Heart left ventricle (tissue), 16 donors: Measurements from ENCODE around the gene ZBTB18. TPM values are rescaled to one million over a fixed set of nuclear protein-coding genes. Genes with fewer than 3 reads are reported as not detected.

Experiments
- ATAC-seq, 4 donors: fragments of 200-7000 bp; cut with Tn5 transposase; one replicate each; pipeline ENCODE4 v1.9.1; 2020 to 2022; ENCODE audit warnings: moderate library complexity in 4 of 4, mild to moderate bottlenecking in 3 of 4, moderate number of reproducible peaks in 1 of 4
- DNase-seq, 5 donors: peaks; one replicate each; pipeline ENCODE4 v3.0.0-alpha.2; 2020
- H3K27ac ChIP-seq, 12 donors: fragments of 200-600 bp; sonication (generic) in 4 of 12; one replicate each; pipeline versions ENCODE4 v1.5.0 to v1.8.0; 2016 to 2022; ENCODE audit warnings: mild to moderate bottlenecking in 2 of 12
- H3K27me3 ChIP-seq, 9 donors: fragments of 200-600 bp; sonication (generic) in 2 of 9; one replicate each; pipeline versions ENCODE4 v1.5.1 to v1.8.0; 2016 to 2022; ENCODE audit warnings: mild to moderate bottlenecking in 3 of 9
- H3K36me3 ChIP-seq, 9 donors: fragments of 200-600 bp; sonication (generic) in 2 of 9; one replicate each; pipeline versions ENCODE4 v1.5.0 to v1.8.0; 2018 to 2022; ENCODE audit warnings: mild to moderate bottlenecking in 2 of 9
- H3K4me1 ChIP-seq, 12 donors: fragments of 200-600 bp; sonication (generic) in 4 of 12; one replicate each; pipeline versions ENCODE4 v1.5.0 to v1.8.0; 2016 to 2022; ENCODE audit warnings: mild to moderate bottlenecking in 3 of 12
- H3K4me3 ChIP-seq, 12 donors: fragments of 200-600 bp; sonication (generic) in 4 of 12; one replicate each; pipeline versions ENCODE4 v1.5.0 to v1.8.0; 2017 to 2022; ENCODE audit warnings: mild to moderate bottlenecking in 9 of 12, moderate library complexity in 4 of 12
- H3K9me3 ChIP-seq, 12 donors: fragments of 200-600 bp; sonication (generic) in 4 of 12; one replicate each; pipeline versions ENCODE4 v1.5.0 to v1.8.0; 2016 to 2022; ENCODE audit warnings: mild to moderate bottlenecking in 1 of 12
- POLR2A ChIP-seq, 2 donors: fragments of 450-650 bp; IDR thresholded peaks; one replicate each; pipeline ENCODE4 v1.6.1; 2017; ENCODE audit warnings: antibody characterized with exemption in 2 of 2, mild to moderate bottlenecking in 2 of 2, moderate library complexity in 2 of 2
- WGBS, 4 donors: extraction: QIAGEN DNeasy Blood & Tissue Kit in 2 of 4; methylation state at CpG; one replicate each; pipeline versions ENCODE4 v1.1.5 to v1.1.7; 2013 to 2018; 5-methylcytosine and 5-hydroxymethylcytosine counted together
- intact Hi-C, 10 donors: fragments of 100-400 bp; cut with DNase I; formaldehyde crosslinking; loops; one replicate each; pipeline versions ENCODE4 v1.11.1 to v1.14.2; 2022
- polyA plus RNA-seq, 2 donors: library from polyadenylated mRNA; stranded (reverse); fragments of 200-250 nt; gene quantifications; one replicate each; pipeline ENCODE4 v1.2.3, GENCODE V29; 2013
- total RNA-seq, 9 donors: library from RNA; depleted of rRNA in 2 of 9; stranded (reverse); fragments of >200 nt in 2 of 9; fragmentation: NEBNext Ultra II Directional in 3 of 9; extraction: Animal tissue kit (Norgen Biotek cat#: 25700) in 3 of 9; gene quantifications; one replicate each; pipeline versions ENCODE4 v1.1.0 to v1.2.4, GENCODE V29; 2016 to 2023
- TF ChIP-seq, protein P1 (sequence below), 12 donors: fragments of 200-600 bp; sonication (generic) in 4 of 12; IDR thresholded peaks; one replicate each; pipeline versions ENCODE4 v1.5.0 to v1.8.0; 2018 to 2022; ENCODE audit warnings: antibody characterized with exemption in 12 of 12, mild to moderate bottlenecking in 5 of 12
- donor health status: ischemic (EF 13 %, LVEDD 7.1; RV severe dilation, severe dysfunction).
- donor health status: healthy with polysubstance abuse.
- donor health status: DM: no; HTN: yes; CAD: no.
- donor health status: DM: no; HTN: no; CAD: no.
- donor health status: ischemic (EF 25% LVEDD 6.9; RV normal size, moderate dysfunction).
- donor health status: ischemic (EF 25% LVEDD 5.7; RV mildly dilated, moderate dysfunction).
- donor health status: healthy.
- donor health status: DM: yes; HTN: yes; CAD: no.
- donor health status: ischemic (EF 35%, LVEDD 5.7; RV mildly dilated, moderate dysfunction).
- donor health status: nonischemic (EF 11% LVEDD 7.7; RV severe dilation, severe dysfunction).
- donor health status: DM: yes; HTN: yes; CAD: no.
- donor health status: PGD.
- donor health status: ischemic (EF 29% LVEDD 5.4; RV normal size, mild dysfunction).
- donor health status: nonischemic (EF 23%, LVEDD 6.1; RV moderate dilation, normal function).

Gene ZBTB18
- total and polyA plus RNA-seq, 11 donors = 12.5 to 29.2 (median 22.5) TPM

DNA sequence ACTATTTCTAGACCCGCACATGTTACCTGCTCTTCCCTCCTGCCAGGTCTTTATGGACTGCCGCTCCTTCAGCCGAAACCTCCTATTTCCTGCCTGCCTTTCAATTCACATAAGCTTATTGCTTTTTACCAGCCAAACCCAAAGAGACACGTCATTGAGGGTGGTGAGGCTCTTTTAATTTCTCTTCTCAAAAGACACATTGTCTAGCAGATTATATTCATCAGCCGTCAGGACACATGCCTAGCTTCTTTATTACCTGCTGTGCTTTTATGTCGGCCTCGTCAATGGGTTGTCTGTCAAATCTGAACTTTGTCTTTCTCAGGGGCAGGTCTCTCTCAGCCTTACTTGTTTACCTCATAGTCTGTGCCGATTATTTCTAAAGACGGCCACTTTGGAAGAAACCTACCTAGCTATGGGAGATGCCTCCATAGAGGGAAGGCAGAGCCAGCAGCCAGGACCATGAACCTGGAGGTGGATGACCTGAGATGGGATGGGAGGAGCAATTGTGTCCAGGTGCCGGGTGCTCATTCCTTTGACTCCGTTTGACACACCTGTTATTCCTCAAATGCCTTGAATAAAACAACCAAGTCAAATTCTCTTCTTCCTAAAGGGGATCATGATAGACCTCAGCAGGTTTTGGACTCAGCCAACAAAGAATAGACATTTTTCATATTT is 42.0 kb downstream of the ZBTB18 start:
- ATAC-seq (no peak), DNase-seq (no peak)
- Histone ChIP-seq H3K4me3 (no peak overlapping the region), H3K27ac (no peak overlapping the region), H3K36me3 (no peaks in the 10 kb centered on the region), H3K4me1 (no peaks in the 10 kb centered on the region), H3K27me3 (peaks cover 0 to 5% (median 0%) of the 10 kb centered on the region in 9 donors), H3K9me3 (no peaks in the 10 kb centered on the region)
- 80 to 89% (median 85%) methylated on average over 11 of the region's 11 CpGs for WGBS, 4 donors
- intact Hi-C loops = no loop called here
- TF ChIP-seq, protein P1, sequence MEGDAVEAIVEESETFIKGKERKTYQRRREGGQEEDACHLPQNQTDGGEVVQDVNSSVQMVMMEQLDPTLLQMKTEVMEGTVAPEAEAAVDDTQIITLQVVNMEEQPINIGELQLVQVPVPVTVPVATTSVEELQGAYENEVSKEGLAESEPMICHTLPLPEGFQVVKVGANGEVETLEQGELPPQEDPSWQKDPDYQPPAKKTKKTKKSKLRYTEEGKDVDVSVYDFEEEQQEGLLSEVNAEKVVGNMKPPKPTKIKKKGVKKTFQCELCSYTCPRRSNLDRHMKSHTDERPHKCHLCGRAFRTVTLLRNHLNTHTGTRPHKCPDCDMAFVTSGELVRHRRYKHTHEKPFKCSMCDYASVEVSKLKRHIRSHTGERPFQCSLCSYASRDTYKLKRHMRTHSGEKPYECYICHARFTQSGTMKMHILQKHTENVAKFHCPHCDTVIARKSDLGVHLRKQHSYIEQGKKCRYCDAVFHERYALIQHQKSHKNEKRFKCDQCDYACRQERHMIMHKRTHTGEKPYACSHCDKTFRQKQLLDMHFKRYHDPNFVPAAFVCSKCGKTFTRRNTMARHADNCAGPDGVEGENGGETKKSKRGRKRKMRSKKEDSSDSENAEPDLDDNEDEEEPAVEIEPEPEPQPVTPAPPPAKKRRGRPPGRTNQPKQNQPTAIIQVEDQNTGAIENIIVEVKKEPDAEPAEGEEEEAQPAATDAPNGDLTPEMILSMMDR (IDR thresholded peaks at IDR 0.05) = no peak
- no peak for TF ChIP-seq POLR2A (IDR thresholded peaks at IDR 0.05)

DNA sequence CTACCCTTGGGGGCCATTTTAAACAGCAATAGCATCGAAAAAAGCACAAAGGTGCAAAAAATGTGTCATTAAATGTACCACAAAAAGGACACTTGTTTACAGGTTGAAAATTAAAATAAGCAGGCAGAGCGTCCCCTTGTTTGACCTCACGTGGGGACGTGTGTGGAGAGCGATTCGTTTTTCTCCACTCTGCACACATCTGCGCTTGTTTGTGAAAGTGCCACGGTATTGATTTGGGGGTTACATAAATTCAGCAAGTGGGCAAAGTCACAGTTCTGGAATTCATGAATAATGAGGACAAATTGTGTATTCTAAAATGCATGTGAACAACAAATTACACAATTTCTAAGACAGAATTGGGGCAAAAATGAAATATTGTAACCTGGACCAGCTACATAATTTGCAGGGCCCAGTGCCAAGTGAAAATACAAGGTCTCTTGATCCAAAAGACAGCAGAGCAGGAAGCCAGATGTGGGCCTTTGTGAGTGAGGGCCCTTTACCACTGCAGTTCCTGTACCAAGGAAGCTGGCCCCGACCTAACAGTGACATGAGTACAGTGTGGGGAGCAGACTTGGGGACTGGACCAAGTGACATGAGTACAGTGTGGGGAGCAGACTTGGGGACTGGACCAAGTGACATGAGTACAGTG is 43.9 kb downstream of the ZBTB18 start:
- H3K36me3 ChIP-seq = no peaks in the 10 kb centered on the region
- peak in 1 of 5 donors; percentile 8 for DNase-seq
- WGBS, 4 donors = 91 to 96% (median 94%) methylated on average over 9 of the region's 9 CpGs
- peaks cover 0 to 10% (median 0%) of the 10 kb centered on the region in 9 donors for H3K27me3 ChIP-seq
- H3K4me3 ChIP-seq = no peak overlapping the region
- H3K4me1 ChIP-seq = no peaks in the 10 kb centered on the region
- TF ChIP-seq, protein P1 (IDR thresholded peaks at IDR 0.05) = no peak
- no peak for TF ChIP-seq POLR2A (IDR thresholded peaks at IDR 0.05)
- ATAC-seq = no peak
- intact Hi-C loops = no loop called here
- no peak overlapping the region for H3K27ac ChIP-seq
- peaks cover 0 to 4% (median 0%) of the 10 kb centered on the region in 12 donors for H3K9me3 ChIP-seq

DNA sequence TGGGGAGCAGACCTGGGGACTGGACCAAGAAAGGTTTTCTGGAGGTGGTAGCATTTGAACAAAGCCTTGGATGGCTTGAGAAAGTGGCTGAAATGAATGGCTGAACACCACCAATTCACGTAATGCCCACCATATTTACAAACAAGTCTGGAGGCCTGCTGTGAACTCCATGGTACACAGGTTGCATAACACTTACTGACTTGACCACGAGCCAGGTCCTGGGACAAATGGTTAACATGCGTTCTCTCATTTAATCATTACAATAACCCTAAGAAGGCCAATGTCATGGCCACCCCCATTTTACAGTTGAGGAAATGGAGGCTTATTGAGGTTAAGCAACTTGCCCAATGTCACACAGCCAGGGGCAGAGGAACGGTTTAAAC is 44.4 kb downstream of the ZBTB18 start:
- Histone ChIP-seq H3K4me3 (no peak overlapping the region), H3K9me3 (peaks cover 0 to 4% (median 0%) of the 10 kb centered on the region in 12 donors), H3K27me3 (peaks cover 0 to 11% (median 0%) of the 10 kb centered on the region in 9 donors), H3K36me3 (no peaks in the 10 kb centered on the region), H3K4me1 (peaks cover 0 to 3% (median 0%) of the 10 kb centered on the region in 12 donors), H3K27ac (no peak overlapping the region)
- DNase-seq (no peak), ATAC-seq (no peak)
- 92 to 100% (median 93%) methylated on average over 3 to 4 of the region's 4 CpGs for WGBS, 4 donors
- TF ChIP-seq, protein P1 (IDR thresholded peaks at IDR 0.05) = no peak
- no peak for TF ChIP-seq POLR2A (IDR thresholded peaks at IDR 0.05)
- intact Hi-C loops = no loop called here

DNA sequence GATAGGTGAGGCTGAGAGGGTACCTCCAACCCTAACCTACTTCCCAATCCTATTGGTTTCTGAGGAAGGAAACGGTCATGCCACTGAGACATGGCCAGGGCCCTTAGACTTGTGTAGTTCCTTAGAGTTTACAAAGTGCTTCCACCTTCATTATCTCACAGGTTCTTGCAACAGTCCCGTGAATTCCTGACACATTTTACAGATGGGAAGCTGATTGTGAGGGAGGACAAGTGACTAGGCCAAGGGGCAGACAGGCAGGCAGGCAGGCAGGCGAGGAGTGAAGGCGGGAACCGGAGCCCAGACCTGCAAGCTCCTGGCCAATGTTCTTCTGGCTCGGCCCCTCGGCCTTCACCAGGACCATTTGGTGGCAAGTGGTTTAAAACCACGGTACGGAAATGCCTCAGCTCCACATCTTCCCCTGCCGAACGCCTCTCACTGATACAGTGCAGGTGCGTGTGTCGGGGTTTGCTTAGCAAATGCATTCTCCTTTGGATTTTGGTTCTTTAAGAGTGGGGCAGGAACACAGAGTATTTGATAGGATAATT is 45.1 kb downstream of the ZBTB18 start:
- peaks cover 0 to 8% (median 2%) of the 10 kb centered on the region in 12 donors for H3K4me1 ChIP-seq
- H3K4me3 ChIP-seq = no peak overlapping the region
- DNase-seq = peak in 1 of 5 donors; percentile 10
- peaks cover 0 to 15% (median 0%) of the 10 kb centered on the region in 9 donors for H3K27me3 ChIP-seq
- intact Hi-C loops = no loop called here
- H3K27ac ChIP-seq = no peak overlapping the region
- ATAC-seq = no peak
- WGBS, 4 donors = 86 to 93% (median 90%) methylated on average over 13 of the region's 13 CpGs
- H3K9me3 ChIP-seq = peaks cover 0 to 4% (median 0%) of the 10 kb centered on the region in 12 donors
- H3K36me3 ChIP-seq = no peaks in the 10 kb centered on the region
- TF ChIP-seq, protein P1 (IDR thresholded peaks at IDR 0.05) = no peak
- TF ChIP-seq POLR2A (IDR thresholded peaks at IDR 0.05) = no peak
